ENCODE measurements around the gene NELFB. TPM values are rescaled to one million over a fixed set of nuclear protein-coding genes. Genes with fewer than 3 reads are reported as not detected.

The NELFB gene
- total RNA-seq, 1 donor from 2014 or later = 63.0 TPM

GRCh38 chr9:137223078-137223970, 31.8 kb upstream of the NELFB start:
- DNase-seq (ENCODE audit: extremely low read depth, low read depth, low spot score) = peak; percentile 91

GRCh38 chr9:137224830-137225694, 30.1 kb upstream of the NELFB start, which contains the start of gene CYSRT1:
Gene CYSRT1, plus strand, starts transcription at chr9:137225174. Its CDS starts 448 bp downstream, at chr9:137225622.
- DNase-seq (ENCODE audit: extremely low read depth, low read depth, low spot score) = no peak

- DNase-seq (ENCODE audit: extremely low read depth, low read depth, low spot score) = no peak
Observed at GRCh38 chr9:137225699-137226331, 29.3 kb upstream of the NELFB start.

GRCh38 chr9:137226338-137227053, 28.6 kb upstream of the NELFB start:
- no peak for DNase-seq (ENCODE audit: extremely low read depth, low read depth, low spot score)

- no peak for DNase-seq (ENCODE audit: extremely low read depth, low read depth, low spot score)
Observed at GRCh38 chr9:137227054-137227852, 27.9 kb upstream of the NELFB start, which contains the start of gene RNF224. Gene RNF224, plus strand, starts transcription at chr9:137227502. Its CDS starts 834 bp downstream, at chr9:137228336.

- no peak for DNase-seq (ENCODE audit: extremely low read depth, low read depth, low spot score)
Observed at GRCh38 chr9:137227853-137228505, 27.1 kb upstream of the NELFB start.

- DNase-seq (ENCODE audit: extremely low read depth, low read depth, low spot score) = no peak
Observed at GRCh38 chr9:137228506-137228967, 26.6 kb upstream of the NELFB start.

GRCh38 chr9:137228968-137229896, 25.9 kb upstream of the NELFB start:
- DNase-seq (ENCODE audit: extremely low read depth, low read depth, low spot score) = no peak

GRCh38 chr9:137229903-137230704, 25.0 kb upstream of the NELFB start:
- DNase-seq (ENCODE audit: extremely low read depth, low read depth, low spot score) = no peak

- no peak for DNase-seq (ENCODE audit: extremely low read depth, low read depth, low spot score)
Observed at GRCh38 chr9:137230705-137231371, 24.3 kb upstream of the NELFB start, which contains the start of gene SLC34A3. Gene SLC34A3, plus strand, starts transcription at chr9:137230901. Its CDS starts 802 bp downstream, at chr9:137231703.

- DNase-seq (ENCODE audit: extremely low read depth, low read depth, low spot score) = no peak
Observed at GRCh38 chr9:137231372-137232039, 23.6 kb upstream of the NELFB start.

GRCh38 chr9:137232101-137232500, 23.0 kb upstream of the NELFB start:
- no peak for DNase-seq (ENCODE audit: extremely low read depth, low read depth, low spot score)

GRCh38 chr9:137232510-137232909, 22.6 kb upstream of the NELFB start:
- DNase-seq (ENCODE audit: extremely low read depth, low read depth, low spot score) = no peak

GRCh38 chr9:137233143-137233980, 21.8 kb upstream of the NELFB start:
- DNase-seq (ENCODE audit: extremely low read depth, low read depth, low spot score) = no peak

Data from glomerular endothelial cell (primary cell).